NCI-H128 (cell line): ENCODE measurements around the gene HSPA1B.

Experiments
- DNase-seq: peaks from one replicate; lab custom pipeline; 2025; ENCODE audit not compliant: unreplicated experiment; lab: John Stamatoyannopoulos, UW

Gene HSPA1B

GRCh38 chr6:31877651-31878161 lies 50.2 kb downstream of the HSPA1B start:
- no peak for DNase-seq

GRCh38 chr6:31878222-31878621 lies 50.7 kb downstream of the HSPA1B start:
- DNase-seq, result no peak

GRCh38 chr6:31878726-31879125 lies 51.2 kb downstream of the HSPA1B start, which contains the start of gene SLC44A4:
Gene SLC44A4 (minus strand): TSS chr6:31878997. CDS start chr6:31878980, 17 bp downstream.
- DNase-seq, result no peak

- DNase-seq, result no peak
These were observed 51.6 kb downstream of the HSPA1B start for GRCh38 chr6:31879143-31879542.
